GM19452 (cell line): Measurements from ENCODE around the gene CABLES1.

ENCODE experiments used
- ATAC-seq: cut with Tn5 transposase; IDR thresholded peaks from one replicate; pipeline ENCODE4 v1.9.1; 2021; ENCODE audit not compliant: unreplicated experiment

The CABLES1 gene

DNA sequence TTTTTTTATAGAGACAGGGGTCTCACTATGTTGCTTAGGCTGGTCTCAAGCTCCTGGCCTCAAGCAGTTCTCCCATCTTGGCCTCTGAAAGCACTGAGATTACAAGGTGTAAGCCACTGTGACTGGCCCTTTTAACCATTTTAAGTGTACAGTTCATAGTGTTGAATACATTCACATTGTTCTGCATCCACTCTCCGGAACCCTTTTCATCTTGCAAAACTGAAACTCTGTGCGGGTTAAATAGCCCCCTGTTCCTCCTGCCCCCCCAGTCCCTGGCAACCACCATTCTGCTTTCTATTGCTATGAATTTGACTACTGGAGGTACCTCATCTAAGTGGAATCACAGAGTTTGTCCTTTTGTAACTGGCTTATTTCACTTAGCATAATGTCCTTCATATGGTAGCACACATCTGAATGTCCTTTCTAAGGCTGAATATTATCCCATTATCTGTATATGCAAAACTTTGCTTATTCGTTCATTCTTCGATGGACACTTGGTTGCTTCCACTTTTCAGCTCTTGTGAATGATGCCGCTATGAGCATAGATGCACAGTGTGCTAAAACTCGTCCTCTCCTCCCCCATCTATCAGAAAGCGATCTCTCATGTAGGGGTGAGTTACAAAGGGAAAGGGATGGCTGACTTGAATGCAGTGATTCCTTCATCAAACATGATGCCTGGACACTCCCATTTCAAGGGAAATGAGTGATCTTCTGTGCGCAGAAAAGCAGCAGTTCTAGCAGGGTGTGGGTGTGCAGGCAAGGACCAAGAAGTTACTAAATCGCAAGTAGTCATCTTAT lies 30.2 kb downstream of the CABLES1 start:
- no peak for ATAC-seq

GRCh38 chr18:23166891-23167541 lies 31.7 kb downstream of the CABLES1 start:
- no peak for ATAC-seq

DNA sequence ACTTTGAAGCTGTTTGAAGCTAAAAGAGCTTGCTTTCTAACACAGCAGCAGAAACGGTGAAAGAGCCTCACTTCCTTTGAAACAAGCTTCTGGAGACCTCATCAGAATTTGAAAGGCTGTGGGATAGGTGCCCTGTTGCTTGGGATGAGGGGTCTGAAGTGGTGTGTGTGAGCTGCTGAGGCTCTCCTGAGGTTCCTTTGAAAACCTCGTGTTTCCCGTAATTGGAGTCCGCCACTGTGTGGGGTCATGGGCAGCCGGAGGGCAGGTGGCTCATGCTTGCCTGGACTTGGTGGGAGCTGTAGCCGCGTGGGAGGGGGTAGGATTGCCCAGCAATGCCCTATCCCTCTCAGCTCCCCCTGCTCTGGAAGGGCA lies 34.4 kb downstream of the CABLES1 start:
- ATAC-seq = no peak

DNA sequence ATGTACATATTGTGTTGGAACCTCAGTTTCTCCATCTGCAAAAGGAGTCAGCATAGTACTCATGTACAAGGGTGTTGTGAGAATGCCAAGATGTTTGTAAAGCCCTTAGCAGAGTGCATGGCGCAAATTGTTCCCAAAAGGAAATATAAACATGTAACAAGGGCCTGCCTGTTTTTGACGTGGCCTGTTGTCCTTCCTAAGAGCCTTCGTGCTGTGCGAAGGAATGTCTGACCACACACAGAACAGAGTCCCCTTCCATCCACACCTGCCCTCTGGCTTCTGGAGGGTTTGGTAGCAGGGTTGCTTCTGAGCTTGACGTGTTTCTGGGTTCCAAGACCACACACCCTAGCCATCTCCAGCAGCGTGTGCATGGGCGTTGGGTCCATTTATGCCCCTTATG lies 34.9 kb downstream of the CABLES1 start:
- no peak for ATAC-seq

DNA sequence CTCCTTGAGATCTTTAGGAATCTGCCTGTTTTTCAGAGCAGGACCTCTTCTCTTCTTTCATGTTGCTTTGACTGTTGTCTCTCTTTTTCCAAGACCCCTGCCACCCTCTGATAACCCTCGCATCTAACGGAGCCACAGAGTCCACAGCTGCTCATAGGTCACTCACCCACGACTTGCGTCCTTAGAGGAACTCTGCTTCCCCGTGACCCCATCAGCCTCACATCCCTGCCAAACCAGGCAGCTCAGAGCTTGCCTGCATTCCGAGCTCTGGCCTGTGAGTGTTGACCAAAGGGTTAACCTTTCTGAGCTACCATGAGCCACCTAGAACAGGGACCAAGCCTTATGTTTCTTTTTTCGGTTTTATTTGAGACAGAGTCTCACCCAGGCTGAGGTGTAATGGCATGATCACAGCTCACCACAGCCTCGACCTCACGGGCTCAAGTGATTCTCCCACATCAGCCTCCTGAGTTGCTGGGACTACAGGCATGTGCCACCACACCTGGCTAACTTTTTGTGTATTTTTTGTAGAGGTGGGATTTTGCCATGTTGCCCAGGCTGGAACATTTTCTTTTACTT lies 36.4 kb downstream of the CABLES1 start:
- no peak for ATAC-seq

GRCh38 chr18:23172591-23173380 lies 37.5 kb downstream of the CABLES1 start:
- no peak for ATAC-seq

- ATAC-seq = no peak
Observed at GRCh38 chr18:23173912-23174311, 38.6 kb downstream of the CABLES1 start.

- no peak for ATAC-seq
Observed at GRCh38 chr18:23176701-23177432, 41.6 kb downstream of the CABLES1 start.

DNA sequence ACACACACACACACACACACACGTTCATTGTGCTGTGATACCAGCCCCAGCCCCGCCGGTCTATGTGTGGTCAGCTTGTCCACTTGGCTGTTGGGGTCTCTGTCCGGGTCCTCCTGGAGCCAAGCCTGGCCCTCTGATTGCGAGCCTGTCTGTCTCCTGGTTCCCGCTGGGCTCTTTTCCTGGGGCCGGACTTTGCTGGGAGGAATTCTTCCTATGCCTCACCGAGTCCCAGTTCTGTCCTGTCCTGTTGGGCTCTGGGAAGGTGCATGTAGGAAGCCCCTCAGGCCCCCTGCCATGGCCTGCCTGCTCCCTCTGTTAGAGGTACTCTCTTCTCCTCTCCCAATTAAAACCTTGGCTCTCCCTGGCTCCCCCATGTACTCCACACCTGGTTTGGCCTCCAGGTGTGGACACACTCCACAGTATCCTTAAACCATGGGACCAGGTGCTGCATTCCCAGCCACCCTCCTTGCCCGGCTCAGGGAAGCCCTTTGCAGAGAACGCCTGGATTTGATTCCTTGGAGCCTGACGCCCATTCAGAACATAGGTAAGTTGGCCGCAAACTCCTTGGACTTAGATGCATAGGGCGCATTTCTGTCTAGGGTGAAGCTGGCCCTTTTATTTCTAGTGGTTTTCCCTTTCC lies 42.3 kb downstream of the CABLES1 start:
- no peak for ATAC-seq

DNA sequence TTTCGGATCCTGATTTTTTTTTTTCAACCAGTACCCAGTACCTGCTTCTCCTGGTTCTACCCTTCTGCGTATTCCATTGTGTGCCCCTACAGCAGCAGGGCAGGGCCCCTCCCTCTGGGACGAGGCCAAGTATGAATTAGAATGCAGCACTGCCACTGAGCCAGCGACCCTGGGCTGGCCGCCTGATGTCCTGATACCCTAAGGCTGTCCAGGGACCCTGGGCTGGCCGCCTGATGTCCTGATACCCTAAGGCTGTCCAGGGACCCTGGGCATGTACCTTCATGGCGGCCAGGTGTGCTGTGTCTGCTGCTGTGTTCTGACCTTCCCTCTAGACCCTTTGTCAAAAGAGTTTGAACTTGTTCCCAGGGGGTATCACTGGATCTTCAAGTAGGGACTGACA lies 42.9 kb downstream of the CABLES1 start:
- ATAC-seq = no peak

- ATAC-seq = no peak
Observed at GRCh38 chr18:23178661-23179081, 43.4 kb downstream of the CABLES1 start.

- ATAC-seq = no peak
Observed at GRCh38 chr18:23179416-23179815, 44.1 kb downstream of the CABLES1 start.

DNA sequence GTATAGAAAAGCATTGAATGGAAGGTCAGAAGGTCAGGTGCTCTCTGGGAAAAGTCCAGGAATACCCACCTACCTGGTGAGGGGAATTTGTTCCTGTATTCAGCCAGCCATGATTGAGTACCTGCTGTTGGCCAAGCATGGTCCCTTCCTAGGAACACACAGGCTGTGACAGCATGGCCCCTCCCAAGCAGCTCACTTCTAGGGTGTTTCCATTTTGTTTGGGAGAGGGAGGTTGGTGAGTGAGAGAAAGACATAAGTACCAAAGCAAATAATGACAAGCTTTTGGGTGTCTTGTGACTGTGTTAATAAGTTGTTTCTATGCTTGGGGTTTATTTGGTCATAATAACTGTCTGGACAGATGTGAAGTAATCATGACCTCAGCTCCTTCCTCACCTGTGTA lies 46.3 kb downstream of the CABLES1 start:
- ATAC-seq = no peak

GRCh38 chr18:23182606-23183005 lies 47.3 kb downstream of the CABLES1 start:
- no peak for ATAC-seq

DNA sequence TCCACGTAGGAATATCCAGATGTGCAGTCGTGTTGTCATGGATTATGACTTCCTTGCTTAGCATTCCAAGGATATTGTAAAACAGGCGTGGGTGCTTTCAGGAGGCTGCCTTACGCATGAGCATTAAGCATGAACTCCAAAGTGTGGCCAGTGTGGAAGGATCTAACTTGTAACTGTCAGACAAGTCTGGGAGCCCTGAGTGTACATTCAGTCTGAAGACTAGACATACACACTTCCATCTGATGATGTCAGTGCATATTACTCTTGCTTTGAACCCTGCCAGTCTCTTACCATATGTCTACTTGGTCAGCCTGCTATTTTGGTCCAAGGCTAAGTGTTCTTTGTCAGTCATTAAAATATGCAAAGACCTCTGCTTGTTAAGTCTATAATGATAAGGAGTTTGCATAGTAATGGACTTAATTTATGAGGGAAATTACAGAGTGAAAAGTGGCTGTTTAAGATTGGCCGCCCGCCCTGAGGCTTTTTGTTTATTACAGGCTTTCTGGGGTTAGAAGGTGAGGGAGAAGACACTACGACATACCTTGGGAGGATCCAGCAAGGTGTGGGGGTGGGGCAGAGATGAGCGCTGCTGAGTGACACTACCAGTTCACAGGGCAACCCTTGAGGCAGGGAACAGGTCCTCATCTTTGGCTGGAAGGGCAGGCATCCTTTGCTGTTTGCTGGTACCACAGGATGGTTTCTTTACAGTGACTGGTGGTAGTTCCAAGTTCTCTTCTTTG lies 48.3 kb downstream of the CABLES1 start:
- ATAC-seq = no peak

GRCh38 chr18:23186781-23187180 lies 51.5 kb downstream of the CABLES1 start:
- no peak for ATAC-seq

DNA sequence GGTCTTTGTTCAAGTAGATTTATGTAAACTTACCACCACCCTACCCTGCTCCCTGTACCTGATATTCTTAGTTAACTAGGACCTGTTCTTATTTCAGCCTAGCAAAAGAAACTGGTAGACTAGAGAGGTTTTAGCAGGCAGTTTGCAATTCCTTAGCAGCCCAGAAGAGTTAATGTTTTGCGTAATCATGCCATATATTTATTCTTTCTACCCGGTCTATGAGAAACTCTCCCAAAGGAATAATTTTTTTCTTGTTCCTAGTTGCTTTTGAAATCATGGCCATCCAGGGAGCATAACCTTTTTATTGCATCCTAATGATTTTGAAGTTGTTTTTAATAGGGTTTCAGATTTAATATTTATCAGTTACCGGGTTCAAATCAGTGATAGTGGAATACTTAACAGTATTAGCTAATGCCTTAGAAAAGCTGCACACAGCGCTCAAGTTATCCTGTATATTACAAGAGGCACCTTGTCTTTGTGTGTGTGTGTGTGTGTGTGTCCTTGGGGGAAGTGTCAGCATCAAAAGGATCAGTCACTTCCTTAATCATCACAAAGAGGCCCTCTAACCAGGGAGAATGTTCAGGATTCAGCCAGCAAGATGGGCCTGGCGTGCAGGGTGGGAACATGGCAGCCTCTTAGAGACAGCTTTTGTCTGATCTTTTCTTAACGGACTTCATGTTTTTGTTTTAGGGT lies 52.9 kb downstream of the CABLES1 start:
- no peak for ATAC-seq

GRCh38 chr18:23189099-23189498 lies 53.8 kb downstream of the CABLES1 start:
- ATAC-seq = no peak
